ENCODE measurements around the gene MED12L. TPM values are rescaled to one million over a fixed set of nuclear protein-coding genes. Genes with fewer than 3 reads are reported as not detected.

MED12L gene
- total RNA-seq, 2 experiments from 2014 or later: 2.9 to 3.4 TPM

DNA sequence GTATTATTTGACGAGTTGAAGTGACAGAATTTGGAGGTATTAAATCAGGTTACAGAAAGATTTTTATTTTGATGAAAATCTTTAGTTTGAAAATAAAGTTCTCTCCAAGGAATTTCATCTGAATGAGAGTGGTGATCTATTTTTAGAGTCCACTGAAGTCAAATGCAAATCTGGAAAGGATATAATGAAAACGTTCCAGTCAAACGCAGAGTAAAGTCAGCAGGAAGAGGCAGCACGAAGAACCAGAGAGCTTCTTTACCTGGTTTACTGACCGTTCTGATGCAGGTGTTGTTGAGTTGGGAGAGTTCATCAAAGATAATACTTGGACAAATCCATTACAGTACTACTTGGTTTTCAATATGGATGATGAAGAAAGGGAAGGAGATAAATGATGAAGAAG lies 184.2 kb downstream of the MED12L start:
- intact Hi-C loops (cut with micrococcal nuclease): no loop called here
- ChIA-PET POLR2A (no interaction called here), CTCF (interaction anchor here (1.0 kb wide), 1 partner anchor 102 kb away, joined by 6 read pairs; no protein-coding TSS in a partner anchor)
- DNase-seq (no peak), ATAC-seq (no peak)
- peaks cover 7% of the 10 kb centered on the region for H3K36me3 Mint-ChIP-seq (ENCODE audit: low read depth)
- no peaks in the 10 kb centered on the region for H3K27me3 Mint-ChIP-seq
- peaks cover 4% of the 10 kb centered on the region for H3K9me3 Mint-ChIP-seq
- no peak overlapping the region for H3K4me3 Mint-ChIP-seq
- peaks cover 30% of the 10 kb centered on the region for H3K4me1 Mint-ChIP-seq (ENCODE audit: low read depth)
- peak overlapping the region; percentile 71 for H3K27ac Mint-ChIP-seq
- TF ChIP-seq, protein P1, sequence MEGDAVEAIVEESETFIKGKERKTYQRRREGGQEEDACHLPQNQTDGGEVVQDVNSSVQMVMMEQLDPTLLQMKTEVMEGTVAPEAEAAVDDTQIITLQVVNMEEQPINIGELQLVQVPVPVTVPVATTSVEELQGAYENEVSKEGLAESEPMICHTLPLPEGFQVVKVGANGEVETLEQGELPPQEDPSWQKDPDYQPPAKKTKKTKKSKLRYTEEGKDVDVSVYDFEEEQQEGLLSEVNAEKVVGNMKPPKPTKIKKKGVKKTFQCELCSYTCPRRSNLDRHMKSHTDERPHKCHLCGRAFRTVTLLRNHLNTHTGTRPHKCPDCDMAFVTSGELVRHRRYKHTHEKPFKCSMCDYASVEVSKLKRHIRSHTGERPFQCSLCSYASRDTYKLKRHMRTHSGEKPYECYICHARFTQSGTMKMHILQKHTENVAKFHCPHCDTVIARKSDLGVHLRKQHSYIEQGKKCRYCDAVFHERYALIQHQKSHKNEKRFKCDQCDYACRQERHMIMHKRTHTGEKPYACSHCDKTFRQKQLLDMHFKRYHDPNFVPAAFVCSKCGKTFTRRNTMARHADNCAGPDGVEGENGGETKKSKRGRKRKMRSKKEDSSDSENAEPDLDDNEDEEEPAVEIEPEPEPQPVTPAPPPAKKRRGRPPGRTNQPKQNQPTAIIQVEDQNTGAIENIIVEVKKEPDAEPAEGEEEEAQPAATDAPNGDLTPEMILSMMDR (IDR thresholded peaks at IDR 0.05): no peak

DNA sequence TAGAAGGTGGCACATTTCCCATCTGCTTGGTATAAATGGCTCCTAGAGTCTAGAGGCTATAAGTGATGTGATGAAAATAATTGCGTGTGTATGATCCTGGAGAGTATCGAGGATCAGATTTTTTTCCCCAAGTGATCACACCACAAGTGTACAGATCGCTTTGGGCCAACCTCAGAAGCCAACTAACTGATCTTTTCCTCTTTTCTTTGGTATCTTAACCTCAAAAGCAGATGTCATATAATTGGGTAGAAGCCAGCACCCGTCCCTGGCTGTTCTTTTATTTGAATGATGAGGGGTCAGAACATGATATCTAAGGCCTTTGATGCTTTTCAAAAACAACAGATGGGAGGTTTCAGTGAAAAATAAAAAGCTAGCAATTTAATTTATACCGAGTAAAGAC lies 189.6 kb downstream of the MED12L start:
- TF ChIP-seq, protein P1 (IDR thresholded peaks at IDR 0.05): no peak
- no peaks in the 10 kb centered on the region for H3K9me3 Mint-ChIP-seq
- no peak overlapping the region for H3K4me3 Mint-ChIP-seq
- H3K4me1 Mint-ChIP-seq (ENCODE audit: low read depth): peaks cover 50% of the 10 kb centered on the region
- intact Hi-C loops (cut with micrococcal nuclease): no loop called here
- POLR2A ChIA-PET: interaction anchor here (0.9 to 1.1 kb wide), 4 partner anchors 47 to 77 kb away, joined by 3 read pairs; partner anchors contain the start of gene GPR171
- H3K27me3 Mint-ChIP-seq: no peaks in the 10 kb centered on the region
- DNase-seq (no peak), ATAC-seq (no peak)
- H3K27ac Mint-ChIP-seq: peak overlapping the region; percentile 2
- no peaks in the 10 kb centered on the region for H3K36me3 Mint-ChIP-seq (ENCODE audit: low read depth)
- CTCF ChIA-PET: interaction anchor here (1.1 to 9.2 kb wide), 6 partner anchors 8 to 105 kb away, joined by 3 to 254 read pairs (median 6); no protein-coding TSS in a partner anchor

DNA sequence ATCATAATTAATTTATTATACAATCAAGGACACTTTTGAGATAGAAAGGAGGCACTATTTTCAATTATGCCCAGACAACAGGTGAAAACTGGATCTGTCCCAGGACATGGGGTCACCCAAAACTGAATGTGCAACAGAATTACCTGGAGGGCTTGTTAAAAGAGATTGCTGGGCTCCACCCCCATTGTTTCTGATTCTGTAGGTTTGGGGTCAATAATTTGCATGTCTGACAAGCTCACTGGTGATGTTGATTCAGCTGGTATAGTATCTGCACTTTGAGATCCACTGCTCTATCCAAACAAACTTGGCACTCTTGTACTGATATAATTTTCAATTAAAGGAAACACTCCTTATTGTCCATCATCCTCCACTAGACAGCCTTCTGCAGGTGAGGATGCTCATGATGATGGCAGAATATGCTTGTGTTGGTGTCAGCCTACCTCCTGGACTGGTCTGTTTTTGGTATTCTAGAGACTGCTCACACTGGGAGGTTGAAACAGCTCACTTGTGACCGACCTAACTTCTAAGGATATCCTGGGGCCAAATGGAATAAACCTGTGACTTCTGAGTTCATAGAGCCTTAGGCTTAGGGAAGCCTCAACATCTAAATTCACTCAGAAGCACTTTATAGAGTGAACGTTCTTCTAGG lies 190.7 kb downstream of the MED12L start:
- CTCF ChIA-PET: interaction anchor here (0.6 to 9.2 kb wide), 11 partner anchors 9 to 120 kb away, joined by 3 to 254 read pairs (median 4); no protein-coding TSS in a partner anchor
- H3K27me3 Mint-ChIP-seq: no peaks in the 10 kb centered on the region
- H3K4me1 Mint-ChIP-seq (ENCODE audit: low read depth): peaks cover 44% of the 10 kb centered on the region
- no peaks in the 10 kb centered on the region for H3K9me3 Mint-ChIP-seq
- DNase-seq (no peak), ATAC-seq (peak; percentile 31)
- H3K36me3 Mint-ChIP-seq (ENCODE audit: low read depth): no peaks in the 10 kb centered on the region
- intact Hi-C loops (cut with micrococcal nuclease): no loop called here
- TF ChIP-seq, protein P1 (IDR thresholded peaks at IDR 0.05): no peak
- POLR2A ChIA-PET: interaction anchor here (1.0 to 1.1 kb wide), 2 partner anchors 69 to 74 kb away, joined by 3 read pairs; partner anchors contain the start of gene GPR171
- peak overlapping the region; percentile 73 for H3K27ac Mint-ChIP-seq
- peak overlapping the region; percentile 13 for H3K4me3 Mint-ChIP-seq

DNA sequence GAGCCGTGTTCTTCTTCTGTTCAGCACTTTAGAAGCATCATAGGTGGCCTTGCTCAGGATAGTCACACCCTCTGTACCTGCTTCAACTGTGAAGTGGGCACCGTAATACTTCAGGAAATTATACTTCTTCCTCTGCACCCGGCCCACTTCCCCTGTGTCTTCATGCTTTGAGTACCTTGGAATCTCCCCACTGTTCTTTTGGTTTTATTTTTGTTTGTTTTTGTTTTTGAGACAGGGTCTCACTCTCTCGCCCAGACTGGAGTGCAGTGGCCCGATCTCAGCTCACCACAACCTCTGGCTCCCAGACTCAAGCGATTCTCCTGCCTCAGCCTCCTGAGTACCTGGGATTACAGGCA lies 191.2 kb downstream of the MED12L start:
- intact Hi-C loops (cut with micrococcal nuclease): no loop called here
- CTCF ChIA-PET: interaction anchor here (0.6 to 9.2 kb wide), 10 partner anchors 10 to 120 kb away, joined by 3 to 254 read pairs (median 4); no protein-coding TSS in a partner anchor

More for the DNA sequence above, 191.2 kb downstream of the MED12L start:
- Mint-ChIP-seq H3K4me3 (peak overlapping the region; percentile 45), H3K36me3 (ENCODE audit: low read depth) (no peaks in the 10 kb centered on the region), H3K4me1 (ENCODE audit: low read depth) (peaks cover 42% of the 10 kb centered on the region), H3K9me3 (no peaks in the 10 kb centered on the region), H3K27me3 (no peaks in the 10 kb centered on the region), H3K27ac (peak overlapping the region; percentile 73)
- ATAC-seq (peak; percentile 86), DNase-seq (peak; percentile 64)
- TF ChIP-seq, protein P1 (IDR thresholded peaks at IDR 0.05): no peak
- POLR2A ChIA-PET: no interaction called here
